Mammary epithelial cell (primary cell): ENCODE results near the gene CLDND2.

Source experiments
- EZH2 ChIP-seq: IDR thresholded peaks from 2 replicates; pipeline ENCODE4 v1.6.1; 2012; ENCODE audit warnings: low read length, inconsistent platforms, borderline replicate concordance
- TF ChIP-seq, protein P1 (sequence below), 2 donors: IDR thresholded peaks in 1 of 2; conservative IDR thresholded peaks in 1 of 2; 2 replicates each; pipeline ENCODE4 v1.5.1; 2011 to 2012; ENCODE audit warnings: inconsistent platforms in 2 of 2, low read length in 2 of 2, mild to moderate bottlenecking in 2 of 2, control low read depth in 1 of 2, low read depth in 1 of 2; ENCODE audit not compliant: insufficient read depth in 1 of 2; ENCODE audit errors: extremely low read depth in 1 of 2

DNA sequence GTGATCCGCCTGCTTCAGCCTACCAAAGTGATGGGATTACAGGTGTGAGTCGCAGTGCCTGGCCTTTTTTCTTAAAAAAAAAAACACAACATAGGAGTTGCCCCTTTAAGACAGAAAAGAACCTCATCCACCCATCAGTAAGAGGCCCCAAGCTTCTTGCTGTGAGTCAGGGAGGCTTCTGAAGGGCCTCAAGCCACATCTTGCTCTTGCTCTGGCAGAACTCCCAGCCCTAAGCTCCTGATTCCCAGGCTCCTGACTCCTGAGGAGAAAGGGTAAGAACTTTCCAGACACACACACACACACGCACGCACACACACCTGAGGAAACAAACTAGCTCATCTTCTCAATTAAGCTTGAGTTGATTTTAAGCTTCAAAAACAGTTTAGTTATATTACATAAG is 9.5 kb downstream of the CLDND2 start:
- TF ChIP-seq, protein P1, sequence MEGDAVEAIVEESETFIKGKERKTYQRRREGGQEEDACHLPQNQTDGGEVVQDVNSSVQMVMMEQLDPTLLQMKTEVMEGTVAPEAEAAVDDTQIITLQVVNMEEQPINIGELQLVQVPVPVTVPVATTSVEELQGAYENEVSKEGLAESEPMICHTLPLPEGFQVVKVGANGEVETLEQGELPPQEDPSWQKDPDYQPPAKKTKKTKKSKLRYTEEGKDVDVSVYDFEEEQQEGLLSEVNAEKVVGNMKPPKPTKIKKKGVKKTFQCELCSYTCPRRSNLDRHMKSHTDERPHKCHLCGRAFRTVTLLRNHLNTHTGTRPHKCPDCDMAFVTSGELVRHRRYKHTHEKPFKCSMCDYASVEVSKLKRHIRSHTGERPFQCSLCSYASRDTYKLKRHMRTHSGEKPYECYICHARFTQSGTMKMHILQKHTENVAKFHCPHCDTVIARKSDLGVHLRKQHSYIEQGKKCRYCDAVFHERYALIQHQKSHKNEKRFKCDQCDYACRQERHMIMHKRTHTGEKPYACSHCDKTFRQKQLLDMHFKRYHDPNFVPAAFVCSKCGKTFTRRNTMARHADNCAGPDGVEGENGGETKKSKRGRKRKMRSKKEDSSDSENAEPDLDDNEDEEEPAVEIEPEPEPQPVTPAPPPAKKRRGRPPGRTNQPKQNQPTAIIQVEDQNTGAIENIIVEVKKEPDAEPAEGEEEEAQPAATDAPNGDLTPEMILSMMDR (conservative IDR thresholded peaks at IDR 0.05 in 1 of 2, IDR thresholded peaks at IDR 0.05 in 1 of 2; ENCODE audit: extremely low read depth in 1 of 2, insufficient read depth in 1 of 2, low read depth in 1 of 2, low read length in 2 of 2): no peak
- no peak for TF ChIP-seq EZH2
